ENCODE results near the gene REEP6. TPM values are rescaled to one million over a fixed set of nuclear protein-coding genes. Genes with fewer than 3 reads are reported as not detected.

The REEP6 gene
- total RNA-seq, 4 donors from 2014 or later: 3.1 to 19.0 (median 3.7) TPM

- TF ChIP-seq CTCF (IDR thresholded peaks at IDR 0.05; ENCODE audit: low read depth): no peak
Observed at GRCh38 chr19:1516395-1516753, 25.4 kb downstream of the REEP6 start.

GRCh38 chr19:1518471-1518870 lies 27.5 kb downstream of the REEP6 start:
- no peak for TF ChIP-seq CTCF (IDR thresholded peaks at IDR 0.05; ENCODE audit: low read depth)

- TF ChIP-seq CTCF (IDR thresholded peaks at IDR 0.05; ENCODE audit: low read depth): no peak
Observed at GRCh38 chr19:1520203-1520780, 29.3 kb downstream of the REEP6 start.

GRCh38 chr19:1521636-1522035 lies 30.7 kb downstream of the REEP6 start:
- no peak for TF ChIP-seq CTCF (IDR thresholded peaks at IDR 0.05; ENCODE audit: low read depth)

- no peak for TF ChIP-seq CTCF (IDR thresholded peaks at IDR 0.05; ENCODE audit: low read depth)
Observed at GRCh38 chr19:1522061-1522460, 31.1 kb downstream of the REEP6 start.

GRCh38 chr19:1522838-1523237 lies 31.9 kb downstream of the REEP6 start:
- TF ChIP-seq CTCF (IDR thresholded peaks at IDR 0.05; ENCODE audit: low read depth): no peak

GRCh38 chr19:1523412-1524286 lies 32.7 kb downstream of the REEP6 start, which contains the start of gene PLK5:
TSS of gene PLK5 (plus strand) at chr19:1524077. CDS start at chr19:1526997, 2,920 bp downstream.
- TF ChIP-seq CTCF (IDR thresholded peaks at IDR 0.05; ENCODE audit: low read depth): no peak

Measured in subcutaneous adipose tissue (tissue), 4 donors.